SKM-1 (cell line): ENCODE measurements around the gene SYNE1.
A peak's percentile ranks its signal among the peaks of the same experiment; 100 is the strongest.
"Not testable (repeated sequence)": the region's sequence is repeated elsewhere in the genome, so short reads cannot be mapped to it uniquely, and the experiment has no call there.

Experiments used
- DNase-seq: peaks from one replicate; lab custom pipeline; 2025; ENCODE audit not compliant: unreplicated experiment; lab: John Stamatoyannopoulos, UW

SYNE1 gene

DNA sequence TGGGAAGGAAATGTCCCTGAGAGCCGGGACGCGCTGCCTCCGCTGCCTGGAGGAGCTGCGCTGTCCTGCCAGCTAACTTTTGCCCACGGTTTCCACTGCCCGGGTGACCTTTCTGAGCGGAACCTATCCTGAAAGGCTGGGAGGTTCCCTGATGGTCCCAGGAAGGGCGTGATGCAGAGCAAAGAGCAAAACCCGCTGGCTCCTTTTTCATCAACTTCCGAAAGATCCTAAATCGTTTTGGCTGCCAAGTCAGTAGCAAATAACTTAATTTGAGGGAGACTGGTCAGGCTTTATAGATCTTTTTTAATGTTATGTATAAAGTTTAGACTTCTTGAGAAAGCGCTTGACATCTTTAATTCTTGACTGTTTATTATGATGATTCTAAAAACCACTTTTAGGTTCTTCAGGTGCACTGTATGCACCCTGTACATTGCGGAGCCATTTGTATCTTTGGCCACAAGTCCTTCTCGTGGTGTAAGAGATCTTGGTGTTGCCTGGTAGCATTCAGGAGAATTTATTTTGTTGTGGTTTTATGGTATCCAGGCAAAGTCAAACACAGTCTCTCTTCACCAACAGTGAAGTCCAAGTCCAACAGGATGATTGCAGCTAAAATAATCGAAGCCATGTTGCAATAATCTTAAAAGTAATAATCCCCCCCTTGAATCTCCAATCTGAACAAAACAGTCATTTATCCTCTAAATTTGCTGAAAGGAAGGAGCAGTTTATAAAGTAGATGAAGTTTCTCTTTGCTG is at the start of gene SYNE1:
Gene SYNE1, minus strand, starts transcription at position 67 of the 752 bp plus-strand sequence. CDS start 9,031 bp downstream, outside the sequence.
- no peak for DNase-seq

DNA sequence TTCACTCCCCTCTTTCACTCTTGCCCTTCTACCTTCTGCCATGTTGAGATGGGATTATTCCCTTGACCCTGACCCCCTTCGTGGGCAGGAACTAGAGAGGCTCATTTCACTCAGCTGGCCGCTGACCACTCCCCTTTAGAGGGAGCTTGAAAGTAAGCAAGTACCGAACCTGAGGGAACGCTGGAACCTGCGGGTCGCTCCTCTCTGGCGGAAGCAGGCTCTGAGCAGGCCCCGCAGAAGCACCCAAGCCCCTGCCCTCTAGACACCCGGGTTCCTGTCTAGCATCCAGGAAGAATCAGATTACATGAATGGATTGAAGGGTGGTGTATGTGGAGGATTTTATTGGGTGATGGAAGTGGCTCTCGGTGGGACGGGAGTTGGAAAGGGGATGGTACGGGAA is 48.7 kb upstream of the SYNE1 start:
- DNase-seq = no peak

GRCh38 chr6:152682935-152683334 is 45.8 kb upstream of the SYNE1 start:
- not testable (repeated sequence) for DNase-seq

DNA sequence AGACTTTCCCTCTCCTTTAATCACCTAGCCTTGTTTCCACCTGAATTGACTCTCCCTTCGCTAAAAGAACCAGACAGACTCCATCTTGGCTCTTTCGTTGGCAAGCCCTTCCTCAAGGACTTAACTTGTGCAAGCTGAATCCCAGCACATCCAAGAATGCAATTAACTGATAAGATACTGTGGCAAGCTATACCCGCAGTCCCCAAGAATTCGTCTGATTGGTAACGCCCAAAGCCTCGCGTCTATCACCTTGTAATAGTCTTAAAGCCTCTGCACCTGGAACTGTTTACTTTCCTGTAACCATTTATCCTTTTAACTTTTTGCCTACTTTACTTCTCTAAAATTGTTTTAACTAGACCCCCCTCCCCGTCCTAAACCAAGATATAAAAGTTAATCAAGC is 45.0 kb upstream of the SYNE1 start:
- DNase-seq = no peak

DNA sequence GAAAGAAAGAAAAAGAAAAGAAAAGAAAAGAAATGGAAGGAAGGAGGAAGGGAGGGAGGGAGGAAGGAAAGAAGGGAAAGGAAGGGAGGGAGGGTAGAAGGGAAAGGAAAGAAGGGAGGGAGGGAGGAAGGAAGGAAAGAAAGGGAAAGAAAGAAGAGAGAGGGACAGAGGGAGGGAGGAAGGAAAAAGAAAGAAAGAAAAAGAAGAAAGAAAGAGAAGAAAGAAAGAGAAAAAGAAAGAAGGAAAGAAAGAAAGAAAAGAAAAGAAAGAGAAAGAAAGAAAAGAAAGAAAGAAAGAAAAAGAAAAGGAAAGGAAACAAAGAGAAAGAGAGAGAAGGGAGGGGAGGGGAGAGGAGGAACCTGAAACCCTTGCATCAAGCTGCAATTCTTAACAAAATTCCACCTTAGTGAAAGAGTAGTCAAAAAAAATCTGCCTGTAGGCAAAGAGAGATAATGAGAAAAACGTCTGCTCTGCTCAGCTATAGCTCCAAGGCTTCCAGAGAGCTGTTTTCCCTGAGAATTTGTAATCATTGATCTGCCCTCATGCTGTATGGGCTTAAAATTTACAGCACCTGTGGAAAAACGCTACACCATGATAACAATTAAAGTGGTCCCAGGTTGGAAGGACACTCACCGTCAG is 43.8 kb upstream of the SYNE1 start:
- no peak for DNase-seq

GRCh38 chr6:152680151-152680550 is 43.0 kb upstream of the SYNE1 start:
- no peak for DNase-seq

DNA sequence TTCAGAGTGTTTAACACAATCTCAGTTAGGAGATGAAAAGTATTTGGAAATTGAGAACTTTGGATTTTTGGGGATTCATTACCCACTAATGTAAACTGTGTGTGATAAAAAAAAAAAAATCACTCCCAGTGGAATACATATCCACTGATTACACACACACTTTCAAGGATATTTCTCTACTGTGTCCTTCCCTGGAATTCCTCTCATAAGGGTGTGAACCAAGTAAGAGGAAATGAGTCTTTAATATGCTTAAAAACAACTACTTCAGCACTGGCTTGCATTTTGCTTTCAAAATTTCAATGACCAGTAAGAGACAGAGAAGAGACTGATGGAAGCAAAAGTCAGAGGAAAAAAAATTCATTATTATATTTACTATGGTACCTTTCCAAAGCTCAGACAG is 36.1 kb upstream of the SYNE1 start:
- no peak for DNase-seq

GRCh38 chr6:152671171-152671570 is 34.0 kb upstream of the SYNE1 start:
- no peak for DNase-seq

GRCh38 chr6:152669895-152670294 is 32.7 kb upstream of the SYNE1 start:
- peak; percentile 1 for DNase-seq

- DNase-seq = no peak
Measured at GRCh38 chr6:152661776-152662175, 24.6 kb upstream of the SYNE1 start.

- no peak for DNase-seq
Measured at GRCh38 chr6:152651986-152652385, 14.8 kb upstream of the SYNE1 start.

- DNase-seq = no peak
Measured at GRCh38 chr6:152648105-152648504, 10.9 kb upstream of the SYNE1 start.

DNA sequence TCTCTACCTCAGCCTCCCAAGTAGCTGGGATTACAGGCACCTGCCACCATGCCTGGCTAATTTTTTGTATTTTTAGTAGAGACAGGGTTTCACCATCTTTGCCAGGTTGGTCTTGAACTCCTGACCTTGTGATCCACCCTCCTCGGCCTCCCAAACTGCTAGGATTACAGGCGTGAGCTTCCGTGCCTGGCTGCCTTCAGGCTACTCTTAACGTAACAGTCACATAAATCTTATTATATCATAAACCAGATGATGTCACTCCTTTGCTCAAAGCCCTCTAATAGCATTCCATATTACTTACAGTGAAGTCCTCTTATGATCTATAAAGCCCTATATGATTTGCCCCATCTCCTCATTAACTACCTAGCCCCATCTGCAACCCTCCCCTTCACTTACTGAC is 9.6 kb upstream of the SYNE1 start:
- DNase-seq = not testable (repeated sequence)

- DNase-seq = peak; percentile 9
Measured at GRCh38 chr6:152642578-152643375, 5.6 kb upstream of the SYNE1 start.

DNA sequence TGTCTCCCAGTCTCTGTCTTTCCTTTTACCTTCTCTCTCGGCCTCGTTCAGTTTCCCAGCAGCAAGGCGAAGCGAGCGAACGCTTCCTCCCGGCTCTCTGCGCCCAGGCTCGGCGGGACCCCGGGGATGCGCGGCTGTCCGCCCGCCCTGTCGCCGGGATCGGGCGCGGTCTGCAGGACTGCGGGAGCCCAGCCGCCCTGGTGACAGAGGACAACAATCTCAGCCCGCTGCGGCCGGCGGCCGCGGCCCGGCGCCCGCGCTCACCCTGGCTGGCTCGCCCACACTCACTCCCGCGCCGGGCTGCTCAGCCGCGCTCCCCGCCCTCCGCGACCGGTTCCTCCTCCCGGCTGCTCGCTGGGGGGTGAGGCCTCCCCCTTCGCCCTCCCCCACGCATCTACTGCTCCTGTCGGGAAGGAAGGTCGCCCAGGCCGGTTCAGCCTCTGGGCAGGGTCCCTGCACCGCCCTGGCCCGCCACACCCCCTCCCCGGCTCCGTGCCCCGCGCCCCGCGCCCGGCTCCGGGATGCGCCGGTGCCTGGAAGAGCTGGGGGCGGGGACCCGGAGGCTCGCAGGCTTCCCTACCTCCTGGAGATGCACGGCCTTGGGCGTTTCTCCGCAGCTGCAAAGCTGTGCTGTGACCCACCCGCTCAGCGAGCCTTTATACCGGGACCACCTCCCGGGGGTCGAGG is 410 bp downstream of the SYNE1 start:
- no peak for DNase-seq

DNA sequence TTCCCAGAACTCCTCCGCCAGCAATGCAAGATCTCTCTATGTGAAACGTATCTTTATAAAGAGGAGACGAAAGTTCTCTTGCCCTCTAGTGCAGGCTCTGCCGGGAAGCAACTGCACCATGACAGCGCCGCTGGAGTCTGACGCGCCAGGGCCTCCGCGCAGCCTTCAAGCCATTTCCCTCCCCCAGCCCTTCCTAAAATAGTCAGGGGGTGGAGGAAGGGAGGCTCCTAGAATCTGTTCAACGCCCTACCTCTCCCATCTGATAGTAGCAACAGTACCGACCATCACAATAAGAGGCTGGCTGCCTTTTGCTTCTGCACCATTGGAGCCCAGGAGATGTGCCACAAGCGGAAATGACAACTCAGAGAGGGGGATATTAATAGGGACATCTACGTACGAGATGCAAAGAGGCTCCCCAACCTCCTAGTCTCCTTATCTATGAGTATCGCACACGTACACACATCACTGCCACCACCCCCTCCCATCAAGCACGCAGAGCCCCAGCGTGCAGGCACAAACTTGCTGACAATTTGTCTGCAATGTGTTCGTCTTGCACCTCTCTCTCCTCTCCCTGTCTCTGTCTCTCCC is 1.0 kb downstream of the SYNE1 start:
- DNase-seq = no peak

GRCh38 chr6:152634773-152635172 is 2.4 kb downstream of the SYNE1 start:
- DNase-seq = no peak

DNA sequence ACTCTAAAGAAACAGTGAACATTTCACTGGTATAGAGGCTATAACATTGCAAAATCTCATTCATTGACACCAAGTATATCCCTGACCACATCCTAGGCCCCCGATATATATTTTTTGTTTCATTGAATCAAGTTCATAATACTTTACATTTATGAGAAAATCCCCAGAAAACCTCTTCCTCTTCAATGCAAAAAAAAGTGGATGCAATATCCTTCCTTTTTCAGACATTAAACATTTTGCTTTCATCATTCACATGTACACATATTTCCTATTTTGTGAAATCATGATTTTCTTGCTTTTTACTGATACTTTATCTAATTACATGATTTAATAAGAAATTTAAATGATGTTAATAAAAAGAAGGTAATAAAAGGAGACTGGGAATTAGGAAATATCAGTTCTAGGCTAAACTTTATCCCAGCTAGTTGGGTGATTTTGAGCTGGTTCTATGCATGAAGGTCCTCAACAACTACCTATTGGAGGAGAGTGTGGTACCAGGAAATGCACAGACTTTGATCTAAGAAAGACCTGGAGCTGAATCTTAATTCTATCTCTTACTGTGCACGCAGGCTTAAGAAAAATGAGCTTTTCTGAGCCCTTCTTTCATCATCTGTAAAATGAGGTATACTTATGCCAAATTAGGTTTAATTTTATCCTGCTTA is 4.9 kb downstream of the SYNE1 start:
- DNase-seq = no peak

GRCh38 chr6:152631376-152631775 is 5.8 kb downstream of the SYNE1 start:
- no peak for DNase-seq

GRCh38 chr6:152630832-152631231 is 6.3 kb downstream of the SYNE1 start:
- no peak for DNase-seq
